Measurements from ENCODE around the gene CPT1B.

DNA sequence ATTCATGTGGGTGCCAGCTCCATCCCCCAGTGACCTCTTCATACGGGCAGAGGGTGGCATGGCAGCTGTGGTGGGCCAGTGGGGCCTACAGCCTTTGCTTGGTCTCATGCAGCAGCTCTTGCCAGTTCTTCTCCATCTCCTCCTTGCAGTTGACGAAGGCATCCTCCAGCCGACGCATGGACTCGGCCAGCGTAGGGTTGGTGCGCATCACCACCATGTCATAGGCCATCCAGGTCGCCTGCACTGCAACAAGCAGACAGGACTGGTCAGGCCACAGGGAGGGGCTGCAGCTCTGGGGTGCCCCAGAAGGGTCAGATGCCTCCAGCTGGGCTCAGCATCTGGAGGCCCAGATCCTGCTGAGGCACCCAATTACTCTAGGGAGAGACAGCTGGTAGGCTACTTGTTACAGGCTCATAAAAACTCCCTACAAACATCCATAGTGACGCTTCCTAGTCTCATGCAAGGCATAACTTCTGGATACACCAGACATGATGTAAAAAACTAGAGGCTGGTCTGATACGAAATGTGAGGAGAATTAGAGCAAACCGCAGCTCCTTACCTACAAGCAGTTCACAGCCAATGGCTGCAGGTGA is 27.0 kb downstream of the CPT1B start:
- TF ChIP-seq EP300 (IDR thresholded peaks at IDR 0.05) (no peak), POLR2AphosphoS5 (IDR thresholded peaks at IDR 0.05) (no peak), POLR2A (IDR thresholded peaks at IDR 0.05; ENCODE audit: low read depth) (no peak)
- TF ChIP-seq, protein P1, sequence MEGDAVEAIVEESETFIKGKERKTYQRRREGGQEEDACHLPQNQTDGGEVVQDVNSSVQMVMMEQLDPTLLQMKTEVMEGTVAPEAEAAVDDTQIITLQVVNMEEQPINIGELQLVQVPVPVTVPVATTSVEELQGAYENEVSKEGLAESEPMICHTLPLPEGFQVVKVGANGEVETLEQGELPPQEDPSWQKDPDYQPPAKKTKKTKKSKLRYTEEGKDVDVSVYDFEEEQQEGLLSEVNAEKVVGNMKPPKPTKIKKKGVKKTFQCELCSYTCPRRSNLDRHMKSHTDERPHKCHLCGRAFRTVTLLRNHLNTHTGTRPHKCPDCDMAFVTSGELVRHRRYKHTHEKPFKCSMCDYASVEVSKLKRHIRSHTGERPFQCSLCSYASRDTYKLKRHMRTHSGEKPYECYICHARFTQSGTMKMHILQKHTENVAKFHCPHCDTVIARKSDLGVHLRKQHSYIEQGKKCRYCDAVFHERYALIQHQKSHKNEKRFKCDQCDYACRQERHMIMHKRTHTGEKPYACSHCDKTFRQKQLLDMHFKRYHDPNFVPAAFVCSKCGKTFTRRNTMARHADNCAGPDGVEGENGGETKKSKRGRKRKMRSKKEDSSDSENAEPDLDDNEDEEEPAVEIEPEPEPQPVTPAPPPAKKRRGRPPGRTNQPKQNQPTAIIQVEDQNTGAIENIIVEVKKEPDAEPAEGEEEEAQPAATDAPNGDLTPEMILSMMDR (IDR thresholded peaks at IDR 0.05), result no peak

All from esophagus muscularis mucosa (tissue), 4 donors.